Hematopoietic multipotent progenitor cell treated with erythropoietin and hydrocortisone succinate and interleukin-3 and kit ligand, for 6 days (in vitro differentiated cells): ENCODE measurements around the gene FRYL.
A peak's percentile ranks its signal among the peaks of the same experiment; 100 is the strongest.
"Not testable (repeated sequence)": the region's sequence is repeated elsewhere in the genome, so short reads cannot be mapped to it uniquely, and the experiment has no call there.

ENCODE experiments used
- DNase-seq: peaks from one replicate; pipeline ENCODE4 v3.0.0-alpha.2; 2015

FRYL gene

GRCh38 chr4:48653217-48654014 is 126.7 kb downstream of the FRYL start:
- peak; percentile 46 for DNase-seq

- no peak for DNase-seq
Observed at GRCh38 chr4:48651914-48652313, 128.2 kb downstream of the FRYL start.

GRCh38 chr4:48649505-48649904 is 130.6 kb downstream of the FRYL start:
- DNase-seq: peak; percentile 31

DNA sequence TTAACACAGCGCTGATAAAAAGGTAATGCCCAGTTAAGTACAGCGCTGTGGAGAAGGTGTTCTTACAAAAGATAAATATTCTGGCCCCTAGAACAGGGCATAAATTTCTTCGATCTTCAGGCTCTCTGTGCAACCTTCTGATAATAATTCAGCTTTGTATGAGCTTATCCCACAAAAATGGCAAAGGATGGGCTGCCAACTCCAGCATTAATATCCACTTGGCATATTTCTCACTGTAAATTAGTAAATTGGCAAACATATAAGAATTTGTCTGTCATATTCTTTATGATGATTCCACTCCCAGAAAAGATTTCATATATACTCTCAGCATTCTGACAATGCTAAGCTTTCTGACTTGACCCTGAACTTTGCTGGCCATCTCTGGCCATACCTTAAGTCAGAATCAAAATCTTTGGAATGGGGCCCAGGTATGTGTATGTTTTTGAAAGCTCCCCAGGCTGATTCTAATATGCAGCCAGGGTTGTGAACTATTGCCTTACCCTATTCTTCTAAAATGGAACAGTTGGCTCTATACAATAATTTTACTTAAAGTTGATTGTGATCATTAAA is 134.8 kb downstream of the FRYL start:
- DNase-seq: no peak

GRCh38 chr4:48642421-48643374 is 137.4 kb downstream of the FRYL start:
- DNase-seq: peak; percentile 12

- no peak for DNase-seq
Observed at GRCh38 chr4:48641401-48641800, 138.7 kb downstream of the FRYL start.

DNA sequence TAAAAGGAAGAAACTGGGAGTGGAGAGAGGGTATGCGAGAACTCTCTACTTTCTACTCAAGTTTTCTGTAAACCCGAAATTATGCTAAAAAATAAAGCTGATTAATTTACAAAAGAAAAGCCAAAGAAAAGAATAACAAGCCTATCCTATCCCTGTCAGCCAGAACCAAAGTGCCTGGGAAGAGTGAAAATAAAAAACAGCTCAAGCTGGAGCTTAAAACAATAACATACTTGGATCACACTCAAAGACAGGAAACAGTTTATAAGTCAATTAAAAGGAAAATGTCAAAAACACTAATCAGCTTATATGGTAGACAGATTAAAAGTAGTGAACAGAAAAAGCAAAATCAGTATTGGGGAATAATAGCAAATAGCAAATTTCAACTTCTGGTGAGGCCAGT is 139.4 kb downstream of the FRYL start:
- DNase-seq: no peak

GRCh38 chr4:48640225-48640624 is 139.9 kb downstream of the FRYL start:
- no peak for DNase-seq

DNA sequence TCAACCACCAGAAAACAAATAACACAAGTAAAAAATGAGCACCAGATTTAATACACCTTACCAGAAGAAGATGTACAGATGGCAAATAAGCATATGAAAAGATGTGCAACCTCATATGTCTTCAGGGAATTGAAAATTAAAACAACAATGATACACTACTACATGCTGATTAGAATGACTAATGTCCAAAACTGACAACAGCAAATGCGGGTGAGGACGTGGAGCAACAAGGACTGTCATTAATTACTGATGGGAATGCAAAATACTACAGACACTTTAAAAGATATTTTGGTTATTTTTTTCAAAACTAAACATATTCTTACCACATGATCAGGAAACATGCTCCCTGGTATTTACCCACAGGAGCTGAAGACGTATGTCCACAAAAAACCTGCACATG is 140.3 kb downstream of the FRYL start:
- no peak for DNase-seq

- not testable (repeated sequence) for DNase-seq
Observed at GRCh38 chr4:48638586-48638985, 141.5 kb downstream of the FRYL start.

- no peak for DNase-seq
Observed at GRCh38 chr4:48636911-48637310, 143.2 kb downstream of the FRYL start.

- DNase-seq: no peak
Observed at GRCh38 chr4:48635980-48636379, 144.1 kb downstream of the FRYL start.

DNA sequence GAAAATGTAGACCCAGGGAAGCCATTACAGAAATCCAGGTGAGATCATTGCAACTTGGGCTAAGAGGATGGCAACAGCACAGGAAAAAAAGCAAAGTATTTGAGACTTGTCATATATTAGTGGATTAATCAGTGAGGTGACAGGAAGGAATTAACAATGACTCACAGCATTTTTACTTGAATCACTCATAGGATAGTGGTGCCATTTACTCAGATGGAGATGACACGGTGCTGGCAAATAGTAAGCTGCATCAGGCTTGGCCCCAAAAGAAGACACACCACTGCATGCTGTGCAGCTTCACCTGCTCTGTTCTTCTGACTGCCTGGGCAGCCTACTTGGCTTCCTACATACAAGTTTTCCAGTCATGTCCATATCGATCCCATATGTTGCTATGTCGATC is 144.8 kb downstream of the FRYL start:
- DNase-seq: peak; percentile 11

DNA sequence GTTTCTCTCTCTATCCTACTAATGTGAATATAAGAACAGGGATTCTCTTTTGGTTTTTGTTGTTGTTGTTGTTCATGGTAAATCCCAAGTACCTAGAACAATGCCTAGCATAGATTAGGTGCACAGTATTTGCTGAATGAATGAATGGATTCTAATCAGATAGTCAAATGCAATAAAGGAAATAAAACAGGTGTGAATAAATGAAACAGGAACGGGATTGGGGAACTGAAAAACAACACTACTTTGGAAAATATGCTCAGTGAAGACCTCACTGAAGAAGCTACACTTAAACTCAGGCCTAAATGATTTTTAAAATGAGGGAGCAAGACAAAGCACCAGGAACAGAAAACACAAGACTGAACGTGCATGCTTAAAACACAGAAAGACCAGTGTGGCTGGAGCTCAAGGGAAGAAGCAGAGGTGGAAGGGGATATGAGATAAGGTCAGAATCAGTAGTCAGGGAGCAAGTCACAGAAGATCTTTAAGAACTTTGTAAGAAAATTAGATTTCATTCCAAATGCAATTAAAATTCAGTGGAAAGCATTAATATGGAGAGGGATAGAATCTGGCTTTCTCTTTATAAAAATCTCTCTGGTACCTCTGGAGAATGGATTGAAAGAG is 145.3 kb downstream of the FRYL start:
- no peak for DNase-seq

DNA sequence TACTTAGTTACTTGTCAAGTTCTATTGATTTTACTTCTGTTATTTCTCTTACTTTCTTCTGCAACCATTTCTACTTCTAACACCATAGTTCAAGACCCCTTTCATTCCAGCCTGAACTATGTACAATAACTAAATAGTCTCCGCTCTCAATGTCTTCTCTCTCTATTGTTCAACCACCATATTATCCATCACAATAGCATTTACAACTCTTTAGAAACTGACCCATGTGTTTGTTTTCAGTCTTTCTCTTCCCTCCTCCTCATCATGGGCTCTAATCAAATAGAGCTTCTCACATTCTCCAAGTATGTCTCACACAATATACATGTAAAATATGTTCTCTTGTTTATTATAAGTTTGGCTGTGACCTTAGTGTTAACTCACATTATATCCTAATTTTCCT is 146.4 kb downstream of the FRYL start:
- DNase-seq: no peak

- DNase-seq: no peak
Observed at GRCh38 chr4:48629458-48629857, 150.6 kb downstream of the FRYL start.

- DNase-seq: peak; percentile 41
Observed at GRCh38 chr4:48623182-48623780, 156.8 kb downstream of the FRYL start.

GRCh38 chr4:48620831-48621230 is 159.2 kb downstream of the FRYL start:
- DNase-seq: no peak

GRCh38 chr4:48620093-48620492 is 160.0 kb downstream of the FRYL start:
- no peak for DNase-seq

DNA sequence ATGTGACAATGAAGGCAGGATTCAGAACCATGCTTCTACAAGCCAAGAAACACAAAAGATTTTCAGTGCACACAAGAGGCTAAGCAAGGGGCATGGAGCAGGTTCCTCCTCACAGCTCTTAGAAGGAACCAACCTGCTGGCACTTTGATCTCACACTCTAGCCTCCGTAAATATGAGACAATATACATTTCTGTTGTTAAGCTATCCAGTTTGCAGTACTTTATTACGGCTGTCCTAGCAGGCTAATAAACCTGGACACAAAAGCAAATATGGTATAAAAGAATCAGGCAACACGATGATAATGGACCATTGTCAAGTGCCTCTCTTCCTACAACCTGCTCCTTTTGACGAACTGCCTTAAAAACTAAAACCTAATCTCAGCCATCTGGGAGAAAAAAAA is 175.6 kb downstream of the FRYL start:
- DNase-seq: no peak

DNA sequence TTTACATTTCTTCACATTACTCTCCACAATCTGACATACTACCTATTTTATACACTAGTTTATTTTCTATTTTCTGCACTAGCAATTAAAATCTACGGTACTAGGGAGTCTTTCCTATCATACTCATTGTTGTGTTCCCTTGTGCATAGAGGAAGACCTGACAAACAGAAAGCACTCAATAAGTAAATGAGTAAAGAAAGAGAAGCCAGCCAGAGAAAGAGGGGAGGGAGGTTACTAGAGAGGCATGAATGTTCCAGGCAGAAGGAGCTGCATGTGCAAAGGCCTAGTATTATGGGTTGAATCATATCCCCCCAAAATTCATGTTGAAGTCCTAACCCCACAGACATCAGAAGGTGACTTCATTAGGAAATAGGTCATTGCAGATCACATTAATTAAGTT is 176.0 kb downstream of the FRYL start:
- no peak for DNase-seq

DNA sequence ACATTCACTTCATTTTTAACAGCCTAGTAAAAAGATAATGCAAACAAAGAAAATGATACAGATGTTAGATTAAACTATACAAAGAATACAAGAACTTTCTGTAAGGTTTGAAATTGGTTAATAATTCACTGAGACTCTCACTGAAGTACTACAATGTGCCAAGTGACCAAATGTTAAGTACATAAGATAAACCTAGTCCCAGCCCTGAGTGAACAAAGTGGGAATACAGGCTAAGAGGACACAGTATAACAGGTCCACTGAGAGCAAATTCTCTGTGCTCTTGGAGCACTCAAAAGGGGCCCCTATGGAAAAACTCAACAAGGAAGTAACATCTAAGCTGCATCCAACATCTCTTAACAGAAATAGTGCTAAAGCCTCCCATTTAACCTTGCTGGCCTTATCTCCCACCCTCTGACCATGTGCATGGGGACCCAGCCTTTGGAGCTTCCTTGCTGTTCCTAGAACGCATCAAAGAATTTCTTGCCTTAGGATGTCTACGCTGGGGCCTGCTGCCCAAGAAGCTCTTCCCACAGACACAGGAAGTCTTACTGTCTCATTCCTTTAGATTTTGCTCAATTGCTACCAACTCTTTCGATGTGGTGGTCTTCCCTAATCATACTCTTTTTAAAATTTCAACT is 176.6 kb downstream of the FRYL start:
- DNase-seq: no peak
